Measurements from ENCODE around the gene OR2Y1. TPM values are rescaled to one million over a fixed set of nuclear protein-coding genes. Genes with fewer than 3 reads are reported as not detected.

OR2Y1 gene
- not detected in 2 replicates for total RNA-seq

DNA sequence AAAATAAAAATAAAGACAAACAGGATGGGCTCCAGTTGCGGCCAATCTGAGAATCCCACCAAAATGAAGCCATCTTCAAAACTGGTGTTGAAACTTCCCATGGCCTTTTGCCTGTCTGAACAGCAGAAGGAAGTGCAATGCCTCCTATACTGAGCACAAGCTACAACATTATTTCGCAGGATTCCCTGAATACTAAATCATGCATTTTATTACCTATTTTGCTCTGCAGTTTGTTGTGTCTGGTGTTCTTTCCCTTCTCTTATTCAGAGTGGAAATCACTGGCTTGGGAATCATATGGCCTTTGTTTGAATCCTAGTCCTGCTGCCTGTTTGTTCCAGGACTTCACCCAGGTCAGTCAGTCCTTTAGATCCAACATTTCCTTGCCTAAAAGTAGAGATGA is at the start of gene OR2Y1:
TSS of gene OR2Y1 (minus strand) at position 101 of the 400 bp plus-strand sequence. CDS start at position 101, 0 bp downstream.

Small RNA genes lying within 50 kb of the gene (small RNA-seq; reads per million reads assigned to genes)
- 0.52 reads per million, percentile 31 among the genes with 10 or more reads in this experiment for gene RNU1-17P

Other genes starting within 250 kb of the OR2Y1 start
- 6.2 and 9.6 TPM in 2 replicates for gene CNOT6, start 245.7 kb downstream of the OR2Y1 start, total RNA-seq
- gene SCGB3A1, start 148.6 kb downstream of the OR2Y1 start, total RNA-seq: not detected in 2 replicates
- under 0.01 and 0.20 TPM in 2 replicates for gene FLT4, start 90.5 kb downstream of the OR2Y1 start, total RNA-seq
- gene MGAT1, start 62.7 kb upstream of the OR2Y1 start, total RNA-seq: 78.3 and 82.9 TPM in 2 replicates
- 12.5 and 15.6 TPM in 2 replicates for gene ZFP62, start 121.2 kb upstream of the OR2Y1 start, total RNA-seq
- gene BTNL8, start 159.1 kb upstream of the OR2Y1 start, total RNA-seq: not detected in 2 replicates
- gene BTNL3, start 248.8 kb upstream of the OR2Y1 start, total RNA-seq: not detected in 2 replicates